Endodermal cell (in vitro differentiated cells): Measurements from ENCODE around the gene TOP2B. TPM values are rescaled to one million over a fixed set of nuclear protein-coding genes. Genes with fewer than 3 reads are reported as not detected.
A peak's percentile ranks its signal among the peaks of the same experiment; 100 is the strongest.

Experiments used
- DNase-seq: peaks from one replicate; pipeline ENCODE4 v3.0.0-alpha.2; 2017
- H3K27ac ChIP-seq: 2 replicates; pipeline ENCODE4 v1.5.1; 2013; ENCODE audit warnings: mild to moderate bottlenecking, low read depth, low read length, moderate library complexity
- H3K27me3 ChIP-seq: 2 replicates; pipeline ENCODE4 v1.6.1; 2013; ENCODE audit warnings: mild to moderate bottlenecking, low read length, moderate library complexity; ENCODE audit not compliant: insufficient read depth, control insufficient read depth, poor library complexity, severe bottlenecking
- H3K36me3 ChIP-seq: 2 replicates; pipeline ENCODE4 v1.7.0; 2013; ENCODE audit warnings: mild to moderate bottlenecking, low read length, moderate library complexity; ENCODE audit not compliant: control insufficient read depth, insufficient read depth
- H3K4me1 ChIP-seq: one replicate; pipeline ENCODE4 v1.7.0; 2013; ENCODE audit warnings: low read length; ENCODE audit not compliant: control insufficient read depth, insufficient read depth
- H3K4me3 ChIP-seq: 2 replicates; pipeline ENCODE4 v1.5.1; 2013; ENCODE audit warnings: mild to moderate bottlenecking, low read length, moderate library complexity
- H3K9ac ChIP-seq: 2 replicates; pipeline ENCODE4 v1.6.1; 2013; ENCODE audit warnings: mild to moderate bottlenecking, low read length, moderate library complexity; ENCODE audit not compliant: poor library complexity, severe bottlenecking; ENCODE audit errors: extremely low read depth
- H3K9me3 ChIP-seq: 2 replicates; pipeline ENCODE4 v1.6.1; 2013; ENCODE audit warnings: mild to moderate bottlenecking, low read length, moderate library complexity; ENCODE audit not compliant: control insufficient read depth
- H3K27ac Mint-ChIP-seq: 2 replicates; pipeline ENCODE4 v1.8.0; 2020; ENCODE audit warnings: mixed read lengths
- H3K27me3 Mint-ChIP-seq: 2 replicates; pipeline ENCODE4 v1.8.0; 2021; ENCODE audit warnings: mild to moderate bottlenecking, mixed read lengths; ENCODE audit not compliant: insufficient read depth
- H3K36me3 Mint-ChIP-seq: 2 replicates; pipeline ENCODE4 v1.8.0; 2020; ENCODE audit warnings: low read depth, mixed read lengths
- H3K4me1 Mint-ChIP-seq: 2 replicates; pipeline ENCODE4 v1.8.0; 2020; ENCODE audit warnings: mixed read lengths
- H3K4me3 Mint-ChIP-seq: 2 replicates; pipeline ENCODE4 v1.8.0; 2020; ENCODE audit warnings: mild to moderate bottlenecking, moderate library complexity, mixed read lengths
- H3K9me3 Mint-ChIP-seq: 2 replicates; pipeline ENCODE4 v1.8.0; 2020; ENCODE audit warnings: mild to moderate bottlenecking, mixed read lengths
- CTCF ChIP-seq: fragments of 200-600 bp; sonication (generic); conservative IDR thresholded peaks from 2 replicates; pipeline ENCODE4 v1.5.0; 2021; ENCODE audit warnings: antibody characterized with exemption, mild to moderate bottlenecking
- WGBS, 2 experiments: methylation state at CpG; one replicate each; pipeline versions ENCODE4 v1.1.5 to v1.1.7; 2013; ENCODE audit warnings: missing lambda C conversion rate in 2 of 2, mixed read lengths in 1 of 2; ENCODE audit not compliant: insufficient coverage in 1 of 2, insufficient read length in 1 of 2; 5-methylcytosine and 5-hydroxymethylcytosine counted together
- total RNA-seq, 2 donors: library from RNA; stranded (reverse); fragmentation: NEBNext Ultra II Directional in 1 of 2; extraction: Animal tissue kit (Norgen Biotek cat#: 25700) in 1 of 2; gene quantifications; 2 replicates in 1 of 2; 3 replicates in 1 of 2; pipeline ENCODE4 v1.2.1, GENCODE V29; 2021

The TOP2B gene
- total RNA-seq, 2 donors from 2014 or later, result 182 to 209 TPM

GRCh38 chr3:25557694-25558093, 107.0 kb downstream of the TOP2B start:
- no peaks in the 10 kb centered on the region for H3K9me3 ChIP-seq
- H3K9ac ChIP-seq, result no peak overlapping the region
- H3K4me1 ChIP-seq, result no peaks in the 10 kb centered on the region
- H3K4me3 ChIP-seq, result no peak overlapping the region
- H3K27ac Mint-ChIP-seq, result no peak overlapping the region
- peaks cover 6% of the 10 kb centered on the region for H3K4me1 Mint-ChIP-seq
- H3K27ac ChIP-seq, result no peak overlapping the region
- no peaks in the 10 kb centered on the region for H3K9me3 Mint-ChIP-seq
- DNase-seq, result no peak
- no peaks in the 10 kb centered on the region for H3K27me3 ChIP-seq
- H3K36me3 ChIP-seq, result peaks cover 4% of the 10 kb centered on the region
- H3K36me3 Mint-ChIP-seq, result peaks cover 11% of the 10 kb centered on the region
- H3K27me3 Mint-ChIP-seq, result no peaks in the 10 kb centered on the region
- WGBS, 2 experiments, result 80 to 87% methylated on average over 1 to 3 of the region's 3 CpGs
- TF ChIP-seq CTCF, result no peak
- H3K4me3 Mint-ChIP-seq, result no peak overlapping the region

GRCh38 chr3:25556447-25556846, 108.3 kb downstream of the TOP2B start:
- no peaks in the 10 kb centered on the region for H3K27me3 Mint-ChIP-seq
- 84% methylated on average over 1 of the region's 1 CpG; no CpG with 5 or more reads in 1 of the 2 experiments for WGBS, 2 experiments
- peaks cover 6% of the 10 kb centered on the region for H3K4me1 Mint-ChIP-seq
- no peaks in the 10 kb centered on the region for H3K4me1 ChIP-seq
- no peak overlapping the region for H3K27ac ChIP-seq
- peaks cover 14% of the 10 kb centered on the region for H3K36me3 Mint-ChIP-seq
- H3K4me3 Mint-ChIP-seq, result no peak overlapping the region
- no peaks in the 10 kb centered on the region for H3K27me3 ChIP-seq
- DNase-seq, result no peak
- no peak overlapping the region for H3K4me3 ChIP-seq
- no peak overlapping the region for H3K27ac Mint-ChIP-seq
- no peak overlapping the region for H3K9ac ChIP-seq
- H3K36me3 ChIP-seq, result no peaks in the 10 kb centered on the region
- no peaks in the 10 kb centered on the region for H3K9me3 ChIP-seq
- peak; percentile 18 for TF ChIP-seq CTCF
- H3K9me3 Mint-ChIP-seq, result no peaks in the 10 kb centered on the region

GRCh38 chr3:25555695-25556437, 108.8 kb downstream of the TOP2B start:
- 60 to 96% methylated on average over 1 to 2 of the region's 2 CpGs for WGBS, 2 experiments
- Mint-ChIP-seq H3K36me3 (peaks cover 14% of the 10 kb centered on the region), H3K27ac (no peak overlapping the region), H3K9me3 (peaks cover 1% of the 10 kb centered on the region), H3K4me1 (peaks cover 6% of the 10 kb centered on the region), H3K27me3 (no peaks in the 10 kb centered on the region), H3K4me3 (no peak overlapping the region)
- no peak for TF ChIP-seq CTCF
- H3K4me3 ChIP-seq, result no peak overlapping the region
- H3K4me1 ChIP-seq, result no peaks in the 10 kb centered on the region
- no peak overlapping the region for H3K27ac ChIP-seq
- no peaks in the 10 kb centered on the region for H3K36me3 ChIP-seq
- no peaks in the 10 kb centered on the region for H3K9me3 ChIP-seq
- no peak for DNase-seq
- no peak overlapping the region for H3K9ac ChIP-seq
- no peaks in the 10 kb centered on the region for H3K27me3 ChIP-seq
